GM21360 (cell line): Measurements from ENCODE around the gene ABHD11.
"Not testable (repeated sequence)": the region's sequence is repeated elsewhere in the genome, so short reads cannot be mapped to it uniquely, and the experiment has no call there.

Experiments used
- ATAC-seq: cut with Tn5 transposase; IDR thresholded peaks from one replicate; pipeline ENCODE4 v1.9.1; 2021; ENCODE audit warnings: mild to moderate bottlenecking, moderate library complexity; ENCODE audit not compliant: unreplicated experiment

ABHD11 gene

GRCh38 chr7:73720443-73720842 is 18.2 kb downstream of the ABHD11 start:
- ATAC-seq, result not testable (repeated sequence)

DNA sequence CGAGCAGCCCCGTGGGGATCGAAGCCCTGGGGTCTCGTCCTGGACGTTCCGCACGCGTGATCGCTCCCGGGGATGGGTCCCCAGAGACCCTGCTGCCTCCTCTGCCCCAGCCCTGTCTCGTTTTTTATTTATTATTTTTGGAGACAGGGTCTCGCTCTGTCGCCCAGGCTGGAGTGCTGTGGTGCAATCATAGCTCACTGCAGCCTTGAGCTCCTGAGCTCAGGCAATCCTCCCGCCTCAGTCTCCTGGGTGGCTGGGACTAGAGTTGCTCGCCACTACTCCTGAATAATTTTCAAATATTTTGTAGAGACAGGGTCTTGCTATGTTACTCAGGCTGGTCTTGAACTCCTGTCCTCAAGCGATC is 18.8 kb downstream of the ABHD11 start:
- peak; percentile 8 for ATAC-seq

DNA sequence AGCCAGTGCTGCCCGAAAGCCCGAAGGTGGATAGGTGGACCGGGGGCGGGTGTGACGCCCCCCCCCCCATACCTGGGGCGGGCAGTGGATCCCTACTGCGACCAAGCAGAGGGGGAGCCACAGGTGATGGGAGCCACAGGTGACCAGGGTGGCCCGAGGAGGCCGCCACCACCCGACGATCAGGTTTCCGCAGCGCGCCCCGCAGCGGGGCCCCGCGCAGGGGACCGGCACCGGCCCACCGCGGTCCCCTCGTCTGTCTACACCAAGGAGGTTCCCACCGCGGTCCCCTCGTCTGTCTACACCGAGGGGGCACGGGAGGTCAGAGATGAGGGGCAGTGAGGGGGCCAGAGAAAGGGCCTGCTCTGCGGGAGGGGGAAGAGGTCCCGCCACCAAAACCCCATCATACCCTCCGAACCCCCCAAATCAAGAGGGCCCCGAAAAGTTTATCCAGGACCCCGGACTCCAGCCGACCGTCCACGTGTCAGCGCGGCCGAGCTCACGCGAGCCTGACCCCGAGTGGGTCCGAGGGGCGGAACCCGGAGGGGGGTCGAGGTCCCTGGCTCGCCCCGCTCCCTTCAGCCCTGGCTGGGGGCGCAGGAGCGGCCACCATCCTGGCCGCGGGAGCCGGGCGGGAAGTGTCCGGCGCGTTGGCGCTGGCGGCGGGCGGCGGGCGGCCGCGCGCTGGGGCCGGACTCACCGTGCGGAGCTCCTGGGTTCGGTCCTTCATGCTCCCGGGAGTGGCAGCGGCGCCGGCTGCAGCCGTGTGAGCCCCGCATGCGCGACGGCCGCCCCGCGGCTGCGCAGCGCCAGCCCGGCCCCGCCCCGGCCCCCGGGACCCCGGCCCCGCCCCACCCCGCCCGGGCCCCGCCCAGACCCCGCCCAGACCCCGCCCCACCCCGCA is 19.4 kb downstream of the ABHD11 start, which contains the start of gene STX1A:
STX1A (minus strand) TSS at position 765 of the 901 bp plus-strand sequence; CDS start at position 727, 38 bp downstream.
- ATAC-seq, result peak; percentile 50

GRCh38 chr7:73718438-73718881 is 20.1 kb downstream of the ABHD11 start:
- ATAC-seq, result no peak

DNA sequence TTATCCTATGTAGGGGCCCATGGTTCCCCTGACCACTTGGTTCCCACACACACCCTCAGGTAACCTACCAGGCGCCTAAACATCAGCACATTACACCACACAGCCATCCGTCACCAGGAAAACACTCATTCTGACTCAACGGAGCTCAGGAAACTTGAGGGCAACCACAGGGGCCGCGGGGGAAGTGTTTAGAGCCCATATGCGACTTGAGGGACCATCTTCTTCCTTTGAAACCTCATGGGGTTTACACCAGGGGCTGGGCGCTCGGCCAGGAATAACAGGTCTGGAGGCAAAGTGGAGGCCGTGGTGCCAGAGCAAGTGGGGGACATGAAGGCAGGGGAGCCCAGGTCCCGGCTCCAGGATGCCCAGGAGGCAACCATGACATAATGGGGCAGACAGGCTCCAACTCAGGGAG is 20.6 kb downstream of the ABHD11 start:
- no peak for ATAC-seq

- ATAC-seq, result no peak
Measured at GRCh38 chr7:73717025-73717807, 21.4 kb downstream of the ABHD11 start.

GRCh38 chr7:73716318-73716890 is 22.2 kb downstream of the ABHD11 start:
- no peak for ATAC-seq

GRCh38 chr7:73715648-73716317 is 22.8 kb downstream of the ABHD11 start:
- no peak for ATAC-seq

GRCh38 chr7:73713319-73713718 is 25.3 kb downstream of the ABHD11 start:
- ATAC-seq, result not testable (repeated sequence)

DNA sequence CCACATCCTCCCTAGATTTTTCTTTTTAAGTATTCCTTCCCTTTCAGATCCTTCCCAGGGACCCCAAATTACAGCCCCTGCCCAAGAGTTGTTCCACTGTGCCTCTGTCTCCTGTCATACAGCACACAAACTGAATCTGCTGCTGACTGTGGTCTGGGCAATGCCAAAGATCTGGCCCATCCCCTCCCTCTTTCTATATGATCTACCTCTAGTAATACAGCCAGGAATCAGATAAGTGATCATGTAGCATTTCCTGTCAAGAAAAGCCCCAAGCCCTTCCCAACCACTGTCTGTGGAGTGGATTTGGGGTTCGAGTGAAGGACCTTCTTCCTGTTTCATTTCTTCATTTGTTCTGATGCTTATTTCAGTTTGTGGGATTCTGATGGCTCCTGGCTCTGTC is 25.8 kb downstream of the ABHD11 start:
- ATAC-seq, result no peak

- ATAC-seq, result no peak
Measured at GRCh38 chr7:73708961-73709549, 29.5 kb downstream of the ABHD11 start.

DNA sequence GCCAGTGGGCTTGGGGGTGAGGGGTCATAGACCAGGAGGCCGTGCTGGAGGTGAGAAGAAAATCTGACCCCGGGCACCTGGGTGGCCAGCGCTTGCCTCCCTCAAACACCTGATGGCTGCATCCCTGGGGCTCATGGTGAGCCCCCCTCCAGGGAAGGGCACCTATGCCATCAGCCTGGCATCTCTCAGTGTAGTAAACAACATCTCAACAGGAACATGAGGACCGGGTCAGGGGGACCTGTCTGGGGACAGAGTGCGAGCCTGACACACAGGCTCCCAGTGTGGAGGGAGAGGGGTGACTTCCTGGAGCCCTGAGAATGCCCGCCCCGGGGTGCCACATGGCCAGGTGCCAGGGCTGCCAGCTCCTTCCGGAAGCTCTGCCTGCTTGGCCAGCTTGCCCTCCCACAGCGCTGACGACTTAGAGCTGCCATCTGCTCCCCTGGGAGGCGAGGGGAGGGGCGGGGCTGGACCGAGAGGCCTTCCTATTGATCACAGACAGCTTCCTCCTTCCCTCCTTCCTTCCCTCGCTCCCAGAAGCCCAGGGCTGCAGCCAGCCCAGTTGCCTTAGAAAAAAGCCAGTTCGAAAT is 31.5 kb downstream of the ABHD11 start:
- ATAC-seq, result no peak

DNA sequence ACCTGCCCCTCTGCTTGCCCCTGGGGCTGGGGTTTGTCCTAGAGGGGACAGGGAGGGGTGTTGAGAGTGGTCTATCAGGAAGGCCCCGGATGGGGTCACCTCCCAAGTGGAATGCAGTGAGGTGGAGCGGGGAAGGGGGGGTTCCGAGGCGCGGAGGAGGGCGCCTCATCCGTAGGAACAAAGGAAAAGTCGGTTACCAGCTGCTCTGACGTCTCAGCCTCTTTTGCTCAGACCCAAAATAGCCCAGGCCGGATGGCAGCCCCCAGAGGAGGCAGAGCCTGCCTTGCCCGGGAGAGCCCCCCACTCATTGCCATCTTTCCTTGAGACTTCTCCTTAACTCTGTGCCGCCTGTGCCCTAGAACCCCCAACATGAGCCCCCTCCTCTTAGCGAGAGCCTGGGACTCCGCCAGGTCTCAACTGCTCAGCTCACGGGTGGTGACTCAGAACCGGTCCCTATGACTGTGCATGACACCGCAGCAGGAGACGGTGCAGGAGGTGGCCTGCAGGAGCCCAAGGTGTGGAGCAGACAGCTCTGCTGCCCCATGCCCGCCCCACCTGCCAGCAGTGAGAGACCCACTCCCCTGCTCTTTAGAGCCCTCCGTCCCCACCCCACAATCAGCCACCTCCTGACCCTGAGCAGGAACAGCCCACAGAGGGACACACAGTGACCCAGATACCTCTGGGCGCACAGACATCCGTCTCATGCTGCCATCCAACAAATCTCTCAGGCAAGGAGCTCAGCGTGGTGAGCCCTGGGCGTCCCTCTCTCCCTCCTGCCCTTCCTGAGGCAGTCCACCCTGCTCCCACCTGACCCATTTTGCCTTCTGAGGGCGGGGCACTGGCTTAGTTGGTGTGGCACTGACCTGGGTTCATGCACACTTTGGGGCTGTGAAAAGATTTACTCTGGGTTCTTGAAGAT is 32.2 kb downstream of the ABHD11 start:
- ATAC-seq, result no peak

- no peak for ATAC-seq
Measured at GRCh38 chr7:73705551-73705920, 33.1 kb downstream of the ABHD11 start.

- no peak for ATAC-seq
Measured at GRCh38 chr7:73704640-73705550, 33.7 kb downstream of the ABHD11 start.

GRCh38 chr7:73703757-73704639 is 34.6 kb downstream of the ABHD11 start:
- no peak for ATAC-seq

- no peak for ATAC-seq
Measured at GRCh38 chr7:73703225-73703624, 35.4 kb downstream of the ABHD11 start.
